ENCODE results near the gene DCPS. TPM values are rescaled to one million over a fixed set of nuclear protein-coding genes. Genes with fewer than 3 reads are reported as not detected.

DCPS gene
- total RNA-seq, 1 experiment from 2014 or later: 25.6 TPM

DNA sequence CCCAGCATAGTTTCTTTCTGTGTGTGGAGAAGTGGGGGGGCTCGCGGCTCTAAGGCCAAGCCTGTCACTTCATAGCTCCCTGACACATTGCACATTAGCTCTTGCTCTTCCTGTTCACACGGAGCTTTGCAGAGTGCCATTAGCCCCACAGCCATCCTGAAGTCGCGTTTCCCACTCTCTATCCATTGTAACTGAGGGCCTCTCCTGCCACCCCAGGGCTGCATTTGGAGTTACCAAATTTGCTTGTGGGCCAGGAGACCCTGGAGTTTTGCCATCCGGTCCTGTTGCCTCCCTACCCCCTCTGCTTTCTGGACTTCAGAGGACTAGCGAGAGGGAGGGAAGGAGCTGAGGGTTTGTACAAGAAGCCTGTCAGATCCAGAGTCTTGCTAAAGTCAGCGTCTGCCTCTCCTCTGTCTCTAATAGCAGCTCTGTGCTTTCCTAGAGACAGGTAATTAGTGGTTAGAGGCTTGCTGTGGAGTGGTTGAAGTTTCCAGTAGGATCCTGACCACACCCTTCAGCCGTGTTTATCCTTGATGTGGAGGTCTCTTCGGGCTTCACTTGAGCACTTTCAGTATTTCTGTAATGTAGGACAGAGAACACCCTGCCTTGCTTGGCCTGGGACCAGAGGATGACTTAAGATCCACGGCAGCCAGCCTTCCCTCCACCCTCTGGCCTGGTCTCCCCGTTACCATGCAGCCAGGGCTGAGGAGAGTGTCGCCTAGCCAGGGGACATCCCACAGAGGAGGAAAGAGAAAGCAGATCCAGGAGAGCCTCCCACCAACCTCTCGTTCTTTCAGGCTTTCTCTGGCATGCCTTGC is 14.1 kb downstream of the DCPS start:
- no peak for DNase-seq (ENCODE audit: low read depth, low spot score)

More for the DNA sequence above, 14.1 kb downstream of the DCPS start:
- H3K9me2 ChIP-seq (ENCODE audit: insufficient read depth): no peaks in the 10 kb centered on the region
- ChIA-PET POLR2A (no interaction called here), RAD21 (ENCODE audit: low non-redundant PET in 1 of 2, low total read pairs in 2 of 2, uncharacterized antibody in 2 of 2, unreplicated experiment in 2 of 2) (no interaction called here), CTCF (interaction anchor here (2.0 kb wide), 1 partner anchor 163 kb away, joined by 6 read pairs; no protein-coding TSS in a partner anchor)
- no peaks in the 10 kb centered on the region for H3K36me3 ChIP-seq (ENCODE audit: control insufficient read depth in 1 of 2, insufficient read depth in 2 of 2, low read length in 2 of 2)
- no peaks in the 10 kb centered on the region for H3K9me3 ChIP-seq (ENCODE audit: control insufficient read depth in 1 of 2, insufficient read depth in 1 of 2, low read depth in 1 of 2, low read length in 2 of 2)
- ATAC-seq: 0 out of 2 replicates have a peak, but pooled peaks have one; percentile 17
- no TSS peak for BruUV-seq (replicated peaks)
- TF ChIP-seq JUND (IDR thresholded peaks at IDR 0.05) (no peak), POLR2A (IDR thresholded peaks at IDR 0.05; ENCODE audit: borderline replicate concordance, extremely low read depth, insufficient read depth, insufficient read length) (no peak), SIN3A (IDR thresholded peaks at IDR 0.05; ENCODE audit: low read depth) (no peak), SP1 (IDR thresholded peaks at IDR 0.05; ENCODE audit: low read depth) (no peak), EZH2 (IDR thresholded peaks at IDR 0.05) (no peak), ELF1 (IDR thresholded peaks at IDR 0.05; ENCODE audit: borderline replicate concordance, low read depth) (no peak), TCF7L2 (IDR thresholded peaks at IDR 0.05; ENCODE audit: borderline replicate concordance, extremely low read depth, insufficient read depth, insufficient read length) (no peak), FOSL1 (IDR thresholded peaks at IDR 0.05; ENCODE audit: low read depth) (no peak)
- TF ChIP-seq, protein P1, sequence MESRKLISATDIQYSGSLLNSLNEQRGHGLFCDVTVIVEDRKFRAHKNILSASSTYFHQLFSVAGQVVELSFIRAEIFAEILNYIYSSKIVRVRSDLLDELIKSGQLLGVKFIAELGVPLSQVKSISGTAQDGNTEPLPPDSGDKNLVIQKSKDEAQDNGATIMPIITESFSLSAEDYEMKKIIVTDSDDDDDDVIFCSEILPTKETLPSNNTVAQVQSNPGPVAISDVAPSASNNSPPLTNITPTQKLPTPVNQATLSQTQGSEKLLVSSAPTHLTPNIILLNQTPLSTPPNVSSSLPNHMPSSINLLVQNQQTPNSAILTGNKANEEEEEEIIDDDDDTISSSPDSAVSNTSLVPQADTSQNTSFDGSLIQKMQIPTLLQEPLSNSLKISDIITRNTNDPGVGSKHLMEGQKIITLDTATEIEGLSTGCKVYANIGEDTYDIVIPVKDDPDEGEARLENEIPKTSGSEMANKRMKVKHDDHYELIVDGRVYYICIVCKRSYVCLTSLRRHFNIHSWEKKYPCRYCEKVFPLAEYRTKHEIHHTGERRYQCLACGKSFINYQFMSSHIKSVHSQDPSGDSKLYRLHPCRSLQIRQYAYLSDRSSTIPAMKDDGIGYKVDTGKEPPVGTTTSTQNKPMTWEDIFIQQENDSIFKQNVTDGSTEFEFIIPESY (IDR thresholded peaks at IDR 0.05; ENCODE audit: extremely low read depth, insufficient replicate concordance, low read length): no peak
- TF ChIP-seq, protein P2, sequence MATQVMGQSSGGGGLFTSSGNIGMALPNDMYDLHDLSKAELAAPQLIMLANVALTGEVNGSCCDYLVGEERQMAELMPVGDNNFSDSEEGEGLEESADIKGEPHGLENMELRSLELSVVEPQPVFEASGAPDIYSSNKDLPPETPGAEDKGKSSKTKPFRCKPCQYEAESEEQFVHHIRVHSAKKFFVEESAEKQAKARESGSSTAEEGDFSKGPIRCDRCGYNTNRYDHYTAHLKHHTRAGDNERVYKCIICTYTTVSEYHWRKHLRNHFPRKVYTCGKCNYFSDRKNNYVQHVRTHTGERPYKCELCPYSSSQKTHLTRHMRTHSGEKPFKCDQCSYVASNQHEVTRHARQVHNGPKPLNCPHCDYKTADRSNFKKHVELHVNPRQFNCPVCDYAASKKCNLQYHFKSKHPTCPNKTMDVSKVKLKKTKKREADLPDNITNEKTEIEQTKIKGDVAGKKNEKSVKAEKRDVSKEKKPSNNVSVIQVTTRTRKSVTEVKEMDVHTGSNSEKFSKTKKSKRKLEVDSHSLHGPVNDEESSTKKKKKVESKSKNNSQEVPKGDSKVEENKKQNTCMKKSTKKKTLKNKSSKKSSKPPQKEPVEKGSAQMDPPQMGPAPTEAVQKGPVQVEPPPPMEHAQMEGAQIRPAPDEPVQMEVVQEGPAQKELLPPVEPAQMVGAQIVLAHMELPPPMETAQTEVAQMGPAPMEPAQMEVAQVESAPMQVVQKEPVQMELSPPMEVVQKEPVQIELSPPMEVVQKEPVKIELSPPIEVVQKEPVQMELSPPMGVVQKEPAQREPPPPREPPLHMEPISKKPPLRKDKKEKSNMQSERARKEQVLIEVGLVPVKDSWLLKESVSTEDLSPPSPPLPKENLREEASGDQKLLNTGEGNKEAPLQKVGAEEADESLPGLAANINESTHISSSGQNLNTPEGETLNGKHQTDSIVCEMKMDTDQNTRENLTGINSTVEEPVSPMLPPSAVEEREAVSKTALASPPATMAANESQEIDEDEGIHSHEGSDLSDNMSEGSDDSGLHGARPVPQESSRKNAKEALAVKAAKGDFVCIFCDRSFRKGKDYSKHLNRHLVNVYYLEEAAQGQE (IDR thresholded peaks at IDR 0.05; ENCODE audit: low read depth): no peak
- H3K4me2 ChIP-seq (ENCODE audit: low read length): no peak overlapping the region
- H3K79me2 ChIP-seq (ENCODE audit: insufficient read depth, low read length): no peaks in the 10 kb centered on the region
- H3K4me3 ChIP-seq (replicated peaks in 1 of 2; ENCODE audit: low read depth in 1 of 2, low read length in 2 of 2): no peak overlapping the region
- intact Hi-C loops (cut with micrococcal nuclease): loop anchor here (10.0 kb wide), 1 partner anchor 287 kb away; no protein-coding TSS in a partner anchor
- H3K4me1 ChIP-seq (ENCODE audit: control insufficient read depth in 1 of 2, insufficient read depth in 2 of 2, low read length in 2 of 2): peaks cover 6 to 15% of the 10 kb centered on the region in 2 experiments
- H3K27me3 ChIP-seq (ENCODE audit: insufficient read depth, low read length): no peaks in the 10 kb centered on the region
- H2AFZ ChIP-seq (ENCODE audit: low read depth, low read length, poor library complexity, severe bottlenecking): no peak overlapping the region
- no peaks in the 10 kb centered on the region for H4K20me1 ChIP-seq (ENCODE audit: insufficient read depth)
- no peak overlapping the region for H3K9ac ChIP-seq (ENCODE audit: low read length)
- no peak overlapping the region for H3K27ac ChIP-seq (ENCODE audit: low read depth, low read length)
